Stimulated activated CD4-positive, alpha-beta T cell treated with anti-CD3 and anti-CD28 coated beads, TNF-alpha, amount 100 ng/mL, for 24 hours (primary cell): ENCODE results near the gene SELENOF.
A peak's percentile ranks its signal among the peaks of the same experiment; 100 is the strongest.
"Not testable (repeated sequence)": the region's sequence is repeated elsewhere in the genome, so short reads cannot be mapped to it uniquely, and the experiment has no call there.

Experiments used
- DNase-seq, 3 experiments: peaks; one replicate each; pipeline ENCODE4 v3.0.0-alpha.2; 2020; ENCODE audit warnings: low read depth in 3 of 3

SELENOF gene

DNA sequence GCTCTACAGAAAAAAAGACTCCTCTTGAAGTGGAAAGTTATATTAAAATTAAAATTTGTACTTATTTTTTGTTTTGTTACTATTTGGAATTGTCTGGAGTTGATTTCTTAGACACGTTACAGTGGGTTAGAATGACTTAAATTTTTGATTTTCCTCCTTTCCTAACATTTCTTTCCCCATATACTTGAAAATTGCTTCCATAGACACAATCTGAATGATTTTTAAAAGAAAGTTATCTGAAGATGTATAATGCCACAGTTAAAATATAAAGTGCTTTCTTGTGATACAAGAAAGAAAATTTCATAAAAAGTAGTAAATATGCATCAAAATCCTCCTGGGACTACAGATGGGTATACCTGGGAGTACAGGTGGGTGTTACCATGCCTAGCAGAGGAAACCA lies 2.8 kb upstream of the SELENOF start:
- DNase-seq, result no peak

DNA sequence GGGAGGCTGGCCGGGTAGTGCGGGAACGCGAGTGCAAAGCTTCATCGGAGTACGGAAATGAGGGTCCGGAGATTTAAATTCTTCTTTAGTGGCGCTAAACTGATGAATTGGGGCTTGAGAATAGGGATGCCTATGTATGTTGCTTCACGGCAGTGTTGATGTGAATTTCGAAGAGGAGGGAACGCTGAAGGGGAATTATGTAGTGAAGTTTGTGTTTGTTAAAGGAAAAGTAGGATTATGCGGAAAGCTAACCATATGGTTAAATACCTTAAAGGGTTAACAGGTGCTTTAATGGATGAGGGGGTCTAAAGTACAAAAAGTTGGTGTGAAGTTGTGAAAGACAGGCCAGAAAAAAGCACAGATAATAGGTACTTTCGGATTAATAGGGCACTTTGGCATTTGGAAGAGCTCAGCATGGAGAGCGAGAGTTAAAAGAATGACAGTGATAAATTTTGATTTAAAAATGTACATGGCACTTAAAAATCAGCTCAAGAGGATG lies 1.9 kb upstream of the SELENOF start:
- DNase-seq, result no peak

DNA sequence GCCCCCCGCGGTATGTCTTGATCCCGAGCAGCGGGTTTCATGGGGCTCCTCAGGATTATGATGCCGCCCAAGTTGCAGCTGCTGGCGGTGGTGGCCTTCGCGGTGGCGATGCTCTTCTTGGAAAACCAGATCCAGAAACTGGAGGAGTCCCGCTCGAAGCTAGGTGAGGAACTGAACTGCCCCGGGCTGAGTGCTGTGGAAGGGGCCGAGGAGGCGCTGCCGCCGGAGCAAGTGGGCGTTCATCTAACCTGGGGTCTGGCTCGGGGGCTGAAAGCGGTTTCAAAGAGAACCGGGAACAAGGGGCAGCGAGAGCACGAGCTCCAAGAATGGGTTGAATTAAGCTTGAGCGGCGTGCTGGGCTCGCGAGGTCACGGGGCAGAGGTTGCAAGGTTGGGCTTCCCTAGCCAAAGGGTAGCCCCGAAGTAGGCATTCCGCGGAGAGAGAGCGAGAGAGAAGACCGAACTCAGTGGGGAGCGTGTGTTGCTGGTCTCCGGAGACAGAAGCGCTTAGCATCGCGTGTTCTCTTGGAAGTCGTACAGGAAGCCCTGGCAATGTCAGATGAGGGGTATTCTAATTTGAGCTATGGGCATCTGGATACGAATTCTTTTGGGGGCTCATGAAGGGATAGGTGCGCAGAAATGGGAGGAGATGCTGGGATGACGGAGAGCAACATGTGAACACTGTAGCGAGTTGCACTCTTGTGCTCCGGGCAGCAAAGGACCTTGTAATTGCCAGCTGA lies 1.2 kb upstream of the SELENOF start:
- DNase-seq, result peak; percentile 22 to 40 (median 22)

DNA sequence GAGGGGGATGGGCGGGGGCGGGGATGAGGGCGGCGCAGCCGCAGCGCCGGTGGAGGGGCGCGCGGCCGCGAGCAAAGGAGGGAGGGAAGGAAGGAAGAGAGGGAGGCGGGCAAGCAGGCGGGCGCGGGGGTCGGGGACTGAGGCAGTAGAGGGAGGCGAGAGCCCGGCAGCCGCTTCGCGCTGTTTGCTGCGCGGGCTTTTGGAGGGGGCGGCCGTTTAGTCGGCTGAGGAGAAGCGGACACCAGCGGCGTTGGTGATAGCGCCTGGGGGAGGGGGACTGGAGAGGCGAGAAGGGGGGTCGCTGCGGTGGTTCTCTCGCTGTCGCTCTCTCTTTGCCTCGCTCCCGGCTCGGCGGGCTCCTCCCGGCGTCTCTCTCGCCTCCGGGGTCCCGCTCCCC lies 673 bp upstream of the SELENOF start, which contains the start of gene HS2ST1:
HS2ST1 (plus strand) TSS at position 35 of the 397 bp plus-strand sequence.
- DNase-seq, result no peak

DNA sequence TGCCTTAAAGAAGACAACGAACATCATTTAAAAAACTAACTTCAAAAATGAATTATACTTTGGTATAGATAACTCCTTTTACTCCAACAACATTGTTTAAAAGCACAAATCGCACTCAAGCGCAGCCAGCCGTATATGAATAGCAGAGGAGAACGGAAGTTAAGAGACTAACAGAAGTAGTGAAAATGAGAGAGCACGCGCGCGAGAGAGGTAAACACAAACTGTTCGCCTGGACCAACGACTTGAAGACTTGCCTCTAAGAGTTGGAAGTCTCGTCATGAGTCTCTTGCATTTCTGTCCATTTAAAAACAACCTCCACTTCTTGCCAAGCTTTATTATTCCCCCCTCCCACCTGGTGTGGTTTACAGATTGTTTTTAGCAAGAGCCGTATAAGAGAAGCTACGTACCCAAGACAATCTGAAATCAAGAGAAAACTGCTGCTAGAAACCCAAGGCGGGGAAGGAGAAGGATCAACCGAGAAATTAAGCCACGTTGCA lies 479 bp downstream of the SELENOF start:
- DNase-seq, result peak in 2 of 3 experiments; percentile 15 to 26

DNA sequence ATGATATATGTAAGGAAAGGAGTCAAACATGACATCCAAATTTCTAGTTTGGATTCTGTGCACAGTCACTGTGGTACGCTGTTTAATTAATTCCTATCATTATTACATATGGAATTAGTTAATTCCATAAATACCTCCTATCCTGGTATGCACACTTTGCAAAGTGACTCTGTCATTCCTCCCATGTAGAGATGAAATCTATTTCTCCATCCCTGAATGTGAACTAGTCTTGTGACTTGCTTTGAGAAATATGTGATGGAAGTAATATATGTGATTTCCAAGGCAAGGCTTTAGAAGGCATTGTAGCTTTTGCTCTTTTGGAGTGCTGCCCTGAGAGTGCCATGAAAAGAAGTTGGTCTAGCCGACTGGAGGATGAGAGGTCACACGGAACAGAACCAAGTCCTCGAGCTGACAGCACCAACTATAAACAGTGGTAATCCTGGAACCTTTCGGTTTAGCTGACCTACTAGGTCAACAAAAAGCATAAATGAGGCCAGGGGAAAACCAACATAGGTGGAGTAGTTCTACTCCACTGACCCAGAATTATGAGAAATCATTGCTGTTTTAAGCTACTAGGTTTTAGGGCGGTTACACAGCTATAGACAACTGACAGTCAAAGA lies 1.5 kb downstream of the SELENOF start:
- DNase-seq, result no peak

DNA sequence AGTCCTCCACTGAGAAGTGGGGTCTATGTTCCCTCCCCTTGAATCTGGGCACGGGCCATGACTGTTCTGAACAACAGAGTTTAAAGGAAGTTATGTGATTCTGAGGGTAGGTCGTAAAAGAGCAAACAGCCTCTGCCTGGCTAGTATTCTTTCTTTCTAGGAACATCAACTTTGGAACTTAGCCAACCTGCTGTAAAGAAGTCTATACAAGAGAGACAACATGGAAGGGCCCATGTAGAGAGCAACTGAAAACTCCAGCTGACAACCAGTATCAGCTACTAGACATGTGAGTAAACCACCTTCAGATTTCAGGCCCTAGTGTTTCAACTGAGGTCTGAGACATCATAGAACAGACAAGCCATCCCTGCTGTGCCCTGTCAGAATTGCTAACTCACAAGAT lies 7.5 kb downstream of the SELENOF start:
- no peak for DNase-seq

DNA sequence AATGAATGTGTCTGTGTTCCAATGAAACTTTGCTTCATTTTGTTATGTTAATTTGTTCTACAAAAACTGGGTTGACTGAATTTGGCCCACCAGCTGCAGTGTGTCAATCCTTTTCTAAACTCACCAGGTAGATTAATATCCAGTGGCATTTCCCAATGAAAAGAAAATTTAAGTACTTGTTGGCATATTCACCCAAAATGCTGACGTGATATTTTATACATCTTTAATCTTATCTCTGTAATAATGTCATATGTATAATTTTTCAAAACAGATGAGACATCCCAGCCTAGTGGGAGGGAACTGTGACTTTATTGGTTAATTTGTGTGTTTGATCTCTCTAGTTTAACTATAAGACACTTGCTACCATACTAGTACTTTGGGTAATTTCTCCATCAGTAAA lies 8.1 kb downstream of the SELENOF start:
- no peak for DNase-seq

DNA sequence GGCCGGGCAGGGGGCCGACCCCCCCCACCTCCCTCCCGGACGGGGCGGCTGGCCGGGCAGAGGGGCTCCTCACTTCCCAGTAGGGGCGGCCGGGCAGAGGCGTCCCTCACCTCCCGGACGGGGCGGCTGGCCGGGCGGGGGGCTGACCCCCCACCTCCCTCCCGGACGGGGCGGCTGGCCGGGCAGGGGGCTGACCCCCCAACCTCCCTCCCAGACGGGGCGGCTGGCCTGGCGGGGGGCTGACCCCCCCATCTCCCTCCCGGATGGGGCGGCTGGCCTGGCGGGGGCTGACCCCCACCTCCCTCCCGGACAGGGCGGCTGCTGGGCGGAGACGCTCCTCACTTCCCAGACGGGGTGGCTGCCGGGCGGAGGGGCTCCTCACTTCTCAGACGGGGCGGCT lies 14.5 kb downstream of the SELENOF start:
- not testable (repeated sequence) for DNase-seq

DNA sequence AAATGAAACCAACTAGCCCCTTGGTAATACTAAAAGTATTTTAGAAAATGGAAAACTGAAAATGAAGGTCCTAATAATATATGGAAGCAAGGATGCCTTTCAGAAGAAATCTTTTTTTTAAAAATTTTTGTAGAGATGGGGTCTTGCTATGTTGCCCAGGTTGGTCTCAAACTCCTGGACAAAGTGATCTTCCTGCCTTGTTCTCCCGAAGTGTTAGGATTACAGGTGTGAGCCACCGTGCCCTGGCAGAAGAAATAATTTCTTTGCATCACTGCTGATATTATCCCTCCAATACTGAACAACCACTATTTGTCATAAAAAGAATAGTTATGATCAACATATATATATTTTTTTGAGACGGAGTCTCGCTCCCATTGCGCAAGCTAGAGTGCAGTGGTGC lies 25.6 kb downstream of the SELENOF start:
- DNase-seq, result no peak

DNA sequence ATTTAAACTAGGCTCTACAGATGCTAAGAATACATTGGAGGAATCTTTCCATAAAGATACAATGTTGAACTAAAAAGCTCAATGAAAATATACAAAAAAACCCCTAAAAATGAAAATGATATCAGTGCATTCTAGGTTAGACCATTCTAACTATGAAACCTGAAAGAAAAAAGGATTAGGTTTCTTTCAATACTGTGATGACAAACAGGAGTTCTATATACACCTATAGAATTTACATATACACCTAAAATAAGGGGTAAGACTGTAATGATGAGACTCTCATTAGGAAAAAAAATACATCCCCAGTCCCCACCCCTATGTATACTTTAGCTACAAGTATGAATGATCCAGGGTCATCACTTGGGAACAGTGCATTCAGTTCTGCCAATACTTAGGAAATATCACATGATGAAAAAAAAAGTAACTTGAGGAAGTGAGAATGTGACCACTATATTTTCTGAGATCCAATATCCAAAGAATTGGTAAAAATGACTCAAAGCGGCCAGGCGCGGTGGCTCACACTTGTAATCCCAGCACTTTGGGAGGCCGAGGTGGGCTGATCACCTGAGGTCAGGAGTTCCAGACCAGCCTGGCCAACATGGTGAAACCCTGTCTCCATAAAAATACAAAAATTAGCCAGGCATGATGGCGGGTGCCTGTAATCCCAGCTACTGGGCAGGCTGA lies 26.3 kb downstream of the SELENOF start:
- no peak for DNase-seq

DNA sequence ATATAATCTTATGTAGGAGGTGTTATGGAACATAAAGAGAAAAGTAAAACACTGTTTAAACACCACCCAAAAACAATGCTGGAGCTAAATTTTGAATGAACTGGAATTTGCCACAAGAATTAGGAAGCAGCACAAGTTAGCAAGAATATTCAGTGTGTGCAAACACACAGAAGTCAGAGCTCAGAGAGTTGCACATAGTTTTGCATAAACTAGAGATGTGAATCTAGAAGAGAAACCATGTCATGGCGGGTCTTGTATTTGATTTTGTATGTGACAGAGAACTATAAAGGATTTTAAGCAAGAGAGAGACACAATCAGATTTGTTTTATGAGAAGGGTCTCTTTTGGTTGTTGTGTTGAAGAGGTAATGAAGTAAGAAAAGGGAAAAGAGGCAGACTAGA lies 38.2 kb downstream of the SELENOF start:
- no peak for DNase-seq

DNA sequence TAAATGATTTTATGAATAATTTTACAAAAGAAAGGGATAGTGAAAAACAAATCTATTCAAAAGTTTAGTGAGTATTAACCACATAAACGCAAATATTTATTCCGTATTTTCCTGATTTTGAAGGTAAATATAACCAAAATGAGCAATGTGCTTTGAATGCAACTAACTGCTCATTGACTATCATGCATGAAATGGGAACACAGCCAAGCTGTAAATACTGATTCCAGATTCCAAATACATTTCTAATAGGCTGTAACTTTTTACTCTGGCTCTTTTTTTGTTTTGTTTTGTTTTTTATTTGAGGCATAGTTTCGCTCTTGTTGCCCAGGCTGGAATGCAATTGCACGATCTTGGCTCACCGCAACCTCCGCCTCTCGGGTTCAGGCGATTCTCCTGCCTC lies 41.8 kb downstream of the SELENOF start:
- no peak for DNase-seq

DNA sequence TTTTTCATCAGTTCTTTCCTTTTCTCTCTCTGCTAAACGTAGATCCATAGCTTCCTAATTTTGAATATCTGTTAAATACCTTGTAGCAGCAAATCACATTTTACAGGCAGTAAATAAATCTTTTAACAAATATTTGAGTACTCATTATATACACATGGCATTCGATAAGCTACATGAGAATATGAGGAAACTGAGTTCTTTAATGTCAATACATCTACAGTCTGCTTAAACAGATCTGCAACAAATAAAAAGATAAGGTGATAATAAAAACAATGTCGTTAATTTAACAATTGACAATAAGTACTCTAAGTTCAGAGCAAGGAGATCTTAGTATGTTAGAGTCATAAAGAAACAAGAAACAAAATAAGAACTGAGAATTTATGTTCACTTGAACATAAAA lies 42.9 kb downstream of the SELENOF start:
- DNase-seq, result no peak

DNA sequence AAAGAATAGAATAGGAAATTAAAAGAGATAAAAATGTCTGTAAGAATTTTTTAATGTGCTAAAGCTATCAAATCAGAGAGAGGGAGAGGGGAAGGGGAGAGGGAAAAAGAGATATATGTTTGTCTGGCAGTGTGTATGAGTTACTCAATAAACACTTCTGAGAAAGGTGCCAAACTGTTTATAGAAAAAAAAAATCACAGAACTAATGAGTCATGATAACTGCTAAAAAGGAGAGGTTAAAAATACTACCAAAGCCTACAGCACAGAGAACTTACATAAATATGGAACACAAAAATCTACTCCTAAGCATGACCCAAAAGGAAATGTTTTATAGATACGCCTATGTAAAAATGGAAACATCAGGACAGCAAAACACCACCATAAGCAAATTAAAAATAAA lies 45.4 kb downstream of the SELENOF start:
- DNase-seq, result no peak

DNA sequence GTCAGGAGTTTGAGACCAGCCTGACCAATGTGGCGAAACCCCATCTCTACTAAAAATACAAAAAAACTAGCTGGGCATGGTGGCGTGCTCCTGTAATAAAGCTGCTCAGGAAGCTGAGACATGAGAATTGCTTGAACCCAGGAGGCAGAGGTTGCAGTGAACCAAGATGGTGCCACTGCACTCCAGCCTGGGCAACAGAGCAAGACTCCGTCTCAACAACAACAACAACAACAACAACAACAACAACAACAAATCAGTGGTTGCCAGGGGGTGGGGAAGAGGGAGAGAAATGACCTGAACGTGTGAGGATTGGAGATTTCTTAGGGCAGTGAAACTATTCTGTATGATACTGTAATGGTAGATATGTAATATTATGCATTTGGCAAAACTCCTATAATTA lies 46.6 kb downstream of the SELENOF start:
- not testable (repeated sequence) for DNase-seq

DNA sequence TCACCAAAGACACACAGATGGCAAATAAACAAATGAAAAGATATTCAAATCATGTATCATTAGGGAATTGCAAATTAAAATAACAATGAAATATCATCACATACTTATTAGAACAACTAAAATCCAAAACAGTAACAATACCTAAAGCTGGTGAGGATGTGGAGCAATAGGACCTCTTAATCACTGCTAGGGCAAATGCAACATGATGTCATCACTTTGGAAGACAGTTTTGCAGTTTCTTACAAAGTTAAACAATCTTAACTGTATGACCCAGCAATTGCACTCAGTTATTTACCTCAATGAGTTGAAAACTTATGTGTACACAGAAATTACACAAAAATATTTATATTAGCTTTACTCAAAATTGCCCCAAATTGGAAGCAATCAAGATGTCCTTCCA lies 47.3 kb downstream of the SELENOF start:
- no peak for DNase-seq

DNA sequence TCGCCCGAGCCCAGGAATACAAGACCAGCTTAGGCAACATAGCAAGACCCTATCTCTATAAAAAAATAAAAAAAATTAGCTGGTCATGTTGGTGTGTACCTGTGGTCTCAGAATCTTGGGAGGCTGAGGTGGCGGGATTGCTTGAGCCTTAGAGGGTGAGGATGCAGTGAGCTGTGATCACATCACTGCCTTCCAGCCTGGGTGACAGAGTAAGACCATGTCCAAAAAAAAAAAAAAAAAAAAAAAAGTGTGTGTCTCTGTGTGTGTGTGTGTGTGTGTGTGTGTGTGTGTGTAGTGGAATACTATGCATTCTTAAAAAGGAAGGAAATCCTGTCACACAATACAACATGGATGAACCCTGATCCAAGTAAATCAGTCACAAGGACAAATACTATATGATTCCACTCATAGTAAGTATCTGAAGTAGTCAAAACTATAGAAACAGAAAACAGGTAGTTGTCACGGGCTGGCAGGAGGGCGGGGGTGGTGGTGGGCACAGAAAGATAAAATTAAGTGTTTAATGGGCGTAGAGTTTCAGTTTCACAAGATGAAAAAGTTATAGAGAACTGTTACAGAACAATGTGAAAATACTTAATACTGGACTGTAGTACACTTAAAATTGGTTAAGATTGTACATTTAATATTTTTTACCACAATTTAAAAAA lies 47.8 kb downstream of the SELENOF start:
- no peak for DNase-seq

DNA sequence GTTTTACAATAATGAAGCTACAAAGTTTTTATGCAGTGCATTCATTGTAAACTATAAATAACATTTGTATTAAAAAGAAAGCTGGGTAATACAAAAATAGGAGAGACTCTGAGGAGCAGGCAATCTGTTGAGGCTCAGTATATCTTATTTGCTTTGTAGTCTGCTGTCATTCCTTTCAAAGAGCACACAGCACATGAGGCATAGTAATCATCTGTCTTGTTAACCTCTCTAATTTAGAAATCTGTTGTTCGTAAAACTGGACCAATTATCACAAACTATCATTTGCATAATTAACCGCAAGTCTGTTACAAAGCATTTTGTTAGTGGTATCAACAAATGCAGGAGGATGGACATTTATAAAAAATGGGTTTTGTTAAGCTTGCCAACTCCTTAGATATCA lies 51.0 kb downstream of the SELENOF start:
- DNase-seq, result no peak

DNA sequence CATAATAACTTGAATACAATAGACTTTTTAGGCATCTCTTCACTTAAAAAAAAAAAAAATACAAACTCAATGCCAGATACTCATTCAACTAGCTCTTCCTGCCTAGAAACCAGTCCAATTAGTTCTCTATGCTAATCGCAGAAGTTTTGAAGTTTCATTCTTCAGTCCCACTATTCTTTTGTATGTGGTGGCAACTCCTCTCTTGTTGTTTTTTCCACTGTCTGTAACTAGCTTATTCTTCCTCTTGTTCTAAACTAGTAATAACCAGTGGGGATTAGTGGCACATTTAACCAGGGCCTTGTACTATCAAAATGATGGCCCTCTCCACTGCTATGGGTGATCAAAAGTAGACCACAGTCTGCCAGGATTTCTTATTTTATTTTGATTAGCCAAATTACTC lies 52.5 kb downstream of the SELENOF start:
- no peak for DNase-seq

DNA sequence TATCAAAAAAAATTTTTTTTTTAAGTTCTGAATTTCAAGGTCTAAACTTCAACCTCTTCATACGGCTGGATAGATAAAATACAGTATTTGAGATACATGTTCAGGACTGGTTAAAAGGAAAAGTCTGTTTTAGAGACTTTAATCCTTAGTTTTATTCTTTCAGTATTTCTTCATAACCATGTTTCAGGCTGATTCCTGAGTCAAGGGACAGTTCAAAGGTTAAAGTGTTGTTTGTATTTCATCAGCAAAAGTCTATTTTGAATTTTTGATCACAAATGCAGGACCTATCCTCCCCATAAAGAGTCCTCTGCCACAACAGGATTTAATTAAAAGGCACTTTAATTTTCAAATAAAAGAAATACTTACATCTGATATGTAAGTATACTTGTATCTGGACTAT lies 53.5 kb downstream of the SELENOF start:
- DNase-seq, result no peak

DNA sequence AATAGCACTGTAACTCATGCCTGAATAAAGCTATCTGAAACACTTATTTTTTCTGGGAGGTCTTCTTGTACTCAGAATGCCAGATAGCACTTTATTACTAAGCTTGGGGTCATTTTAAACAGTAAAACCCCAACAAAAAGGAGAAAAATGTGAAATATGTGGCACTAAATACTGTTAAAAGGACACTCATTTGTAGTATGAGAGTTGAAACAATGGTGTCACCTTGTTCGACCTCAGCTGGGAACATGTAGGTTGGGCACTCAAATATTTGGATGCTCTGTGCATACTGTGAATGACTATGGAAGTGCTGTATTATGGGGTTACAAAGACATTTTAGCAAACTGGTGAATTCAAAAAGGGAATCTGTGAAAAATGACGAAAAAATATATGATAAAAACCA lies 53.9 kb downstream of the SELENOF start:
- no peak for DNase-seq
